KBM-7 (cell line): ENCODE measurements around the gene RPS21.
A peak's percentile ranks its signal among the peaks of the same experiment; 100 is the strongest.

Source experiments
- DNase-seq: peaks from one replicate; pipeline ENCODE4 v3.0.0-alpha.2; 2015
- in situ Hi-C: fragments of 300-500 bp; cut with MboI; formaldehyde crosslinking; loops from 2 replicates; pipeline ENCODE4 v1.14.3; 2020; ENCODE audit warnings: low sequenced_read_pairs, low pct_unique_long_range_greater_than_20kb, mixed read lengths

The RPS21 gene

GRCh38 chr20:62386383-62387218 lies at the start of gene RPS21:
RPS21 (plus strand) TSS chr20:62387103; CDS start chr20:62387339, 236 bp downstream.
- in situ Hi-C loops: loop anchor here (25.0 kb wide), 1 partner anchor 374 kb away; no protein-coding TSS in a partner anchor
- DNase-seq: peak; percentile 92

GRCh38 chr20:62337558-62338293 lies 49.2 kb upstream of the RPS21 start:
- DNase-seq: no peak

GRCh38 chr20:62338294-62338620 lies 48.6 kb upstream of the RPS21 start:
- in situ Hi-C loops: no loop called here
- DNase-seq: no peak

More at GRCh38 chr20:62337558-62338293, 49.2 kb upstream of the RPS21 start:
- in situ Hi-C loops: no loop called here

GRCh38 chr20:62339647-62340062 lies 47.2 kb upstream of the RPS21 start:
- DNase-seq: no peak

GRCh38 chr20:62342910-62343309 lies 44.0 kb upstream of the RPS21 start:
- in situ Hi-C loops: no loop called here
- DNase-seq: no peak

More at GRCh38 chr20:62339647-62340062, 47.2 kb upstream of the RPS21 start:
- in situ Hi-C loops: no loop called here

- in situ Hi-C loops: no loop called here
- no peak for DNase-seq
Observed at GRCh38 chr20:62344092-62344491, 42.8 kb upstream of the RPS21 start.

GRCh38 chr20:62344782-62345181 lies 42.1 kb upstream of the RPS21 start:
- DNase-seq: no peak
- in situ Hi-C loops: no loop called here

- in situ Hi-C loops: no loop called here
Observed at GRCh38 chr20:62345681-62346370, 41.1 kb upstream of the RPS21 start.

GRCh38 chr20:62346398-62347150 lies 40.3 kb upstream of the RPS21 start:
- in situ Hi-C loops: no loop called here
- DNase-seq: no peak

More at GRCh38 chr20:62345681-62346370, 41.1 kb upstream of the RPS21 start:
- DNase-seq: no peak

GRCh38 chr20:62347151-62347404 lies 39.8 kb upstream of the RPS21 start:
- DNase-seq: no peak
- in situ Hi-C loops: no loop called here

- in situ Hi-C loops: no loop called here
- no peak for DNase-seq
Observed at GRCh38 chr20:62347445-62347844, 39.5 kb upstream of the RPS21 start.

GRCh38 chr20:62348604-62349003 lies 38.3 kb upstream of the RPS21 start:
- in situ Hi-C loops: no loop called here
- no peak for DNase-seq

- in situ Hi-C loops: no loop called here
- DNase-seq: no peak
Observed at GRCh38 chr20:62349556-62350097, 37.3 kb upstream of the RPS21 start.

- DNase-seq: no peak
- in situ Hi-C loops: no loop called here
Observed at GRCh38 chr20:62350098-62350628, 36.7 kb upstream of the RPS21 start.

GRCh38 chr20:62350629-62351422 lies 36.1 kb upstream of the RPS21 start:
- no peak for DNase-seq
- in situ Hi-C loops: no loop called here

- DNase-seq: no peak
Observed at GRCh38 chr20:62351469-62352401, 35.2 kb upstream of the RPS21 start.

More at GRCh38 chr20:62351469-62352401, 35.2 kb upstream of the RPS21 start:
- in situ Hi-C loops: no loop called here
